Esophagus squamous epithelium (tissue), 5 donors: ENCODE data around the gene JPT1. TPM values are rescaled to one million over a fixed set of nuclear protein-coding genes. Genes with fewer than 3 reads are reported as not detected.

Experiments
- DNase-seq: peaks from one replicate; lab custom pipeline; 2025; lab: John Stamatoyannopoulos, UW
- H3K27ac ChIP-seq, 4 donors: fragments of 200-600 bp; sonication (generic); one replicate each; pipeline ENCODE4 v1.5.1; 2016 to 2019; ENCODE audit warnings: mild to moderate bottlenecking in 1 of 4
- H3K27me3 ChIP-seq, 4 donors: fragments of 200-600 bp; sonication (generic); 1 replicate in 3 of 4; 2 replicates in 1 of 4; pipeline versions ENCODE4 v1.5.1 to v1.6.0; 2017 to 2021; ENCODE audit warnings: antibody characterized with exemption in 1 of 4
- H3K36me3 ChIP-seq, 3 donors: fragments of 200-600 bp; sonication (generic); one replicate each; pipeline ENCODE4 v1.5.1; 2016 to 2019
- H3K4me1 ChIP-seq, 3 donors: fragments of 200-600 bp; sonication (generic); one replicate each; pipeline ENCODE4 v1.5.1; 2017 to 2019
- H3K4me3 ChIP-seq, 4 donors: fragments of 200-600 bp; sonication (generic); 1 replicate in 3 of 4; 2 replicates in 1 of 4; pipeline ENCODE4 v1.5.1; 2016 to 2019; ENCODE audit warnings: mild to moderate bottlenecking in 2 of 4, moderate library complexity in 1 of 4
- H3K9me3 ChIP-seq, 3 donors: fragments of 200-600 bp; sonication (generic); one replicate each; pipeline ENCODE4 v1.5.1; 2016 to 2019
- CTCF ChIP-seq, 6 experiments: fragments of 450-650 bp in 4 of 6; fragments of 200-600 bp in 2 of 6; sonication (generic) in 2 of 6; IDR thresholded peaks; one replicate each; pipeline ENCODE4 v1.5.1; 2016 to 2019; ENCODE audit warnings: antibody characterized with exemption in 6 of 6, mild to moderate bottlenecking in 4 of 6, moderate library complexity in 4 of 6
- POLR2A ChIP-seq, 4 donors: fragments of 450-650 bp; IDR thresholded peaks; one replicate each; pipeline ENCODE4 v1.6.1; 2017; ENCODE audit warnings: antibody characterized with exemption in 4 of 4, mild to moderate bottlenecking in 4 of 4, moderate library complexity in 3 of 4
- WGBS, 2 donors: methylation state at CpG; one replicate each; pipeline ENCODE4 v1.1.5; 2018; 5-methylcytosine and 5-hydroxymethylcytosine counted together
- intact Hi-C: fragments of 100-400 bp; cut with DNase I; formaldehyde crosslinking; loops from one replicate; pipeline ENCODE4 v1.15.0; 2022
- total RNA-seq, 4 donors: library from RNA; depleted of rRNA; stranded (reverse); fragments of >200 nt; gene quantifications; one replicate each; pipeline ENCODE4 v1.1.0, GENCODE V29; 2016
- donor health status: DM: yes; HTN: yes; CAD: no.

The JPT1 gene
- total RNA-seq, 4 donors from 2014 or later: 82.2 to 249 (median 196) TPM

GRCh38 chr17:75125984-75126383 is 28.3 kb downstream of the JPT1 start:
- H3K27ac ChIP-seq: peak overlapping the region; percentile 28 to 94 (median 90)
- intact Hi-C loops: no loop called here
- WGBS, 2 donors: 51 to 86% methylated on average over 1 to 3 of the region's 3 CpGs

GRCh38 chr17:75124819-75125162 is 29.5 kb downstream of the JPT1 start:
- no peak overlapping the region for H3K4me3 ChIP-seq
- DNase-seq: no peak
- peaks cover 24 to 84% (median 39%) of the 10 kb centered on the region in 3 donors for H3K4me1 ChIP-seq
- intact Hi-C loops: no loop called here
- peak overlapping the region; percentile 90 to 94 (median 91) for H3K27ac ChIP-seq
- 50% methylated on average over 2 of the region's 4 CpGs; no CpG with 5 or more reads in 1 of the 2 donors for WGBS, 2 donors
- no peaks in the 10 kb centered on the region for H3K27me3 ChIP-seq
- TF ChIP-seq POLR2A (IDR thresholded peaks at IDR 0.05) (no peak), CTCF (IDR thresholded peaks at IDR 0.05) (no peak)
- H3K36me3 ChIP-seq: peaks cover 6 to 26% (median 8%) of the 10 kb centered on the region in 3 donors
- H3K9me3 ChIP-seq: no peaks in the 10 kb centered on the region

More at GRCh38 chr17:75125984-75126383, 28.3 kb downstream of the JPT1 start:
- no peaks in the 10 kb centered on the region for H3K9me3 ChIP-seq
- no peak overlapping the region for H3K4me3 ChIP-seq
- H3K4me1 ChIP-seq: peaks cover 28 to 91% (median 48%) of the 10 kb centered on the region in 3 donors
- no peak for DNase-seq
- H3K27me3 ChIP-seq: no peaks in the 10 kb centered on the region
- TF ChIP-seq CTCF (IDR thresholded peaks at IDR 0.05): no peak
- no peak for TF ChIP-seq POLR2A (IDR thresholded peaks at IDR 0.05)
- H3K36me3 ChIP-seq: peaks cover 5 to 29% (median 15%) of the 10 kb centered on the region in 3 donors

- intact Hi-C loops: no loop called here
Measured at GRCh38 chr17:75124041-75124818, 30.1 kb downstream of the JPT1 start.

GRCh38 chr17:75118307-75118706 is 36.0 kb downstream of the JPT1 start:
- Histone ChIP-seq H3K9me3 (no peaks in the 10 kb centered on the region), H3K4me3 (no peak overlapping the region), H3K27ac (peak overlapping the region in 1 of 4 donors; percentile 40), H3K27me3 (no peaks in the 10 kb centered on the region), H3K4me1 (peaks cover 12 to 69% (median 26%) of the 10 kb centered on the region in 3 donors), H3K36me3 (peaks cover 0 to 32% (median 11%) of the 10 kb centered on the region in 3 donors)
- intact Hi-C loops: loop anchor here (5.0 kb wide), 1 partner anchor 54 kb away; no protein-coding TSS in a partner anchor
- no peak for DNase-seq
- WGBS, 2 donors: 95% methylated on average over 13 to 14 of the region's 14 CpGs
- TF ChIP-seq CTCF (IDR thresholded peaks at IDR 0.05) (no peak), POLR2A (IDR thresholded peaks at IDR 0.05) (no peak)

More at GRCh38 chr17:75124041-75124818, 30.1 kb downstream of the JPT1 start:
- no peak for TF ChIP-seq CTCF (IDR thresholded peaks at IDR 0.05)
- peak in 3 of 4 donors; percentile 6 to 63 (median 40) for TF ChIP-seq POLR2A (IDR thresholded peaks at IDR 0.05)
- Histone ChIP-seq H3K27me3 (no peaks in the 10 kb centered on the region), H3K9me3 (no peaks in the 10 kb centered on the region), H3K27ac (peak overlapping the region; percentile 90 to 94 (median 91)), H3K4me1 (peaks cover 24 to 81% (median 39%) of the 10 kb centered on the region in 3 donors), H3K4me3 (no peak overlapping the region), H3K36me3 (peaks cover 3 to 21% (median 6%) of the 10 kb centered on the region in 3 donors)
- DNase-seq: peak; percentile 27
- 25 to 32% methylated on average over 4 to 8 of the region's 19 CpGs for WGBS, 2 donors

- TF ChIP-seq CTCF (IDR thresholded peaks at IDR 0.05) (no peak), POLR2A (IDR thresholded peaks at IDR 0.05) (no peak)
- DNase-seq: no peak
- peak overlapping the region in 2 of 4 donors; percentile 25 to 48 for H3K27ac ChIP-seq
- 72 to 81% methylated on average over 9 of the region's 9 CpGs for WGBS, 2 donors
- intact Hi-C loops: loop anchor here (5.0 kb wide), 1 partner anchor 56 kb away; no protein-coding TSS in a partner anchor
- H3K4me3 ChIP-seq: no peak overlapping the region
- peaks cover 17 to 59% (median 23%) of the 10 kb centered on the region in 3 donors for H3K4me1 ChIP-seq
- H3K36me3 ChIP-seq: peaks cover 0 to 32% (median 11%) of the 10 kb centered on the region in 3 donors
- no peaks in the 10 kb centered on the region for H3K27me3 ChIP-seq
- no peaks in the 10 kb centered on the region for H3K9me3 ChIP-seq
Measured at GRCh38 chr17:75116737-75117136, 37.6 kb downstream of the JPT1 start.
